KOPT-K1 (cell line): ENCODE measurements around the gene NDUFA1.
"Not testable (repeated sequence)": the region's sequence is repeated elsewhere in the genome, so short reads cannot be mapped to it uniquely, and the experiment has no call there.

Source experiments
- H3K27ac ChIP-seq: fragments of 200-600 bp; sonication (generic); 2 replicates; pipeline ENCODE4 v1.5.1; 2016; ENCODE audit warnings: antibody characterized with exemption, mild to moderate bottlenecking, low read depth, low read length; ENCODE audit not compliant: poor library complexity, severe bottlenecking
- H3K36me3 ChIP-seq: fragments of 200-600 bp; sonication (generic); 2 replicates; pipeline ENCODE4 v1.5.1; 2017; ENCODE audit warnings: antibody characterized with exemption, mild to moderate bottlenecking, low read length, moderate library complexity; ENCODE audit not compliant: insufficient read depth
- H3K9me3 ChIP-seq: fragments of 200-600 bp; sonication (generic); 2 replicates; pipeline ENCODE4 v1.5.1; 2017; ENCODE audit warnings: antibody characterized with exemption, low read length, mild to moderate bottlenecking; ENCODE audit not compliant: insufficient read depth, poor library complexity, severe bottlenecking

The NDUFA1 gene

DNA sequence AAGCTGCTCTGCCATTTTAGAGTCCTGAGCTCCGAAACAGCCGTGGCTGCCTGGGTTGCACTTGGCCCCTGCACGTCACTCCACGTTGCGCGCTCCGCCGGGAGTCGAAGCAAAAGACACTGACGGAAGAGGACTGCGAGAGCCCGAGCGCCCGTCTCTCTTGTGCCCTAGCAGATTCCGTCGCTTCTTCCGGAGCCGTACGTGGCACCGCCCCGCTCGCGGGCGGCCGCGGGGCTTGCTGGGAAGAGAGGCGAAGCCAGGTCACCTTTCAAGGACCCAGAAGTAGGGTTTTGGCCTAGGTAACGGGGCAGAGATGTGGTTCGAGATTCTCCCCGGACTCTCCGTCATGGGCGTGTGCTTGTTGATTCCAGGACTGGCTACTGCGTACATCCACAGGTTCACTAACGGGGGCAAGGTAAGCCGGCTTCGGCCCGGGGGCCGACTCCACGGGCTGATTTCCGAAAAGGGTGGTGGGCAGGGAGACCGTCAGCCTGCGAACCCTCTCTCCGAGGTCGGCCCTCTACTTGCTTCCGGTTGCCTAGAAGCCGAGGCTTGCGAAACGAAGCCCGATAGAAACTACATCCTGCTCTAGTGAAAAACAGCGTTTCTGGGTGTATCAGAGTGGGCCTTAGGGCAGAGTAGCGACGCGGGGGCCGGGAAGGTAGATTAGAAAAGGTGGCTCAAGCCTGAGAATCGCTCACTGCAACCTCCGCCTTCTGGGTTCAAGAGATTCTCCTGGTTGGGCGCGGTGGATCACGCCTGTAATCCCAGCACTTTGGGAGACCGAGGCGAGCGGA, at the start of gene NDUFA1, which contains the start of gene RNF113A:
Gene NDUFA1 (plus strand): TSS at position 234 of the 797 bp plus-strand sequence. CDS start 80 bp downstream, at position 314.
Gene RNF113A (minus strand): TSS at position 135 of the 797 bp plus-strand sequence. CDS start 120 bp downstream, at position 15.
- Histone ChIP-seq H3K36me3 (peaks cover 24% of the 10 kb centered on the region), H3K27ac (peak within 1 kb of the TSS; percentile 87), H3K9me3 (no peaks in the 10 kb centered on the region)

DNA sequence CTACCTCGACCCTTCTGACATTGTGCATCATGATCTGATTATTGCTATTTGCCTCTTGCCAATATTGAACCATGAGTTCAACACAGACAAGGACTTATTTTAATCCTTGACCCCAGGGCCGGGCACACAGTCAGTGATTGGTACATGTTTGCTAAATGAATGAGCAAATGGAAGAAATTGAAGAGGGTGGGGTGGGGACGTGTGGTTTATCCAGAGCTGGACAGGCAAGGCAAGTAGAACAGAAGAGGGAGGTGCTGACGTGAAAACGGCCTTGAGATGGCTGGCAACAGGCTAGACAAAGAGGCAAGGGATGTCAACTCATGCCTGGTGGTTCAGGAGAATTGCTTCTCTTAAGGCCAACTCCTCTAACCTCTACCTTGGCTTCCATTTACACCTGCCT, 47.4 kb upstream of the NDUFA1 start:
- H3K36me3 ChIP-seq, H3K27ac ChIP-seq, H3K9me3 ChIP-seq: not testable (repeated sequence)

DNA sequence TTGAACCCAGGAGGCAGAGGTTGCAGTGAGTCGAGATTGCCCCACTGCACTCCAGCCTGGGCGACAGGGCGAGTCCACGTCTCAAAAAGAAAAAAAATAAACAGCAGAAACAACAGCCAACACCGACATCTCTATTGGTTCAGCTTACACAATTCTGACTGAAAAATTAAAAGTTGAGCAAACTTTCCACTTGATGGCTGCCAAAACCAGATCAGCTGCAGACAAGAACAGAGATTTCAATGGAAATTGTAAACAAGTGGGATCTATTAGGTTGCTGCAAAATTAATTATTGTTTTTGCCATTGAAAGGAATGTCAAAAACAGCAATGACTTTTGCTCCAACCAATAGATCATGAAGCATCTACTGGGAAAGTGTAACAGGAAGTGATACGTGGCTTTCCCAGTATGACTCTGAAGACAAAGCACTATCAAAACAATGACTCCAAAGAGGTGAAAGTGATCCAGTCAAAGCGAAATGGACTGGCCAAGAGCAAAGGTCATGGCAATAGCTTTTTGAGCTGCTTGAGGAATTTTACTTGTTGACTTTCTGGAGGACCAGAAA, 45.2 kb upstream of the NDUFA1 start:
- Histone ChIP-seq H3K27ac (no peak overlapping the region), H3K36me3 (peaks cover 19% of the 10 kb centered on the region; the same call in 1 of the 2 replicates)

DNA sequence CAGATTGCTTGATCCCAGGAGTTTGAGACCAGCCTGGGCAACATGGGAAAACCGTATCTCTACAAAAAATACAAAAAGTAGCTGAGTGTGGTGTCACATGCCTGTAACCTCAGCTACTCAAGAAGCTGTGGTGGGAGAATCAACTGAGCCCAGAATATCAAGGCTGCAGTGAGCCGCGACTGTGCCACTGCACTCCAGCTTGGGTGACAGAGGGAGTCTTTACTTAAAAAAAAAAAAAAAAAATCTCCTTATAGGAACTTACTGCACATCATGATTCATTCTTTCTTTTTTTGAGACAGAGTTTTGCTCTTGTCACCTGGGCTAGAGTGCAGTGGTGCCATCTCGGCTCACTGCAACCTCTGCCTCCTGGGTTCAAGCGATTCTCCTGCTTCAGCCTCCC, 43.2 kb upstream of the NDUFA1 start:
- Histone ChIP-seq H3K27ac (no peak overlapping the region), H3K36me3 (peaks cover 33% of the 10 kb centered on the region; the same call in 1 of the 2 replicates), H3K9me3 (no peaks in the 10 kb centered on the region)

More for the DNA sequence above, 45.2 kb upstream of the NDUFA1 start:
- no peaks in the 10 kb centered on the region for H3K9me3 ChIP-seq

DNA sequence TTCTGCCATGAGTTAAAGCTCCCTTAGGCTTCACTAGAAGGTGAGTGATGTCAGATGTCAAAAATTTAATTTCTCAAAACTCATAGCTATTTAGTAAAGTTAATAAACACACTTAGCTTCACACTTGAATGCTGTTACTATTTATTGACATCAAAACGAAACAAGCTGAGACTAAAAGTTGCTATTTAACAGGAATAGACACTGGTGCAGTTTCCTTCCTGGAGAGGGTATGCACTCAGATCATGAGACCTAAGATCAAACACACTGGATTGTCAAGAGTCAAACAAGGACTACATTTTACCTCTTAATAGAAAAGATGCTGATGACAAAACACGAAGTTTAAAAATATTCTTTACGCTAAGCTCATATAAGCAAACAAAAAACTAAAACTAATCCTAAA, 37.7 kb upstream of the NDUFA1 start:
- H3K27ac ChIP-seq = no peak overlapping the region
- no peaks in the 10 kb centered on the region for H3K9me3 ChIP-seq
- H3K36me3 ChIP-seq = peaks cover 78% of the 10 kb centered on the region

DNA sequence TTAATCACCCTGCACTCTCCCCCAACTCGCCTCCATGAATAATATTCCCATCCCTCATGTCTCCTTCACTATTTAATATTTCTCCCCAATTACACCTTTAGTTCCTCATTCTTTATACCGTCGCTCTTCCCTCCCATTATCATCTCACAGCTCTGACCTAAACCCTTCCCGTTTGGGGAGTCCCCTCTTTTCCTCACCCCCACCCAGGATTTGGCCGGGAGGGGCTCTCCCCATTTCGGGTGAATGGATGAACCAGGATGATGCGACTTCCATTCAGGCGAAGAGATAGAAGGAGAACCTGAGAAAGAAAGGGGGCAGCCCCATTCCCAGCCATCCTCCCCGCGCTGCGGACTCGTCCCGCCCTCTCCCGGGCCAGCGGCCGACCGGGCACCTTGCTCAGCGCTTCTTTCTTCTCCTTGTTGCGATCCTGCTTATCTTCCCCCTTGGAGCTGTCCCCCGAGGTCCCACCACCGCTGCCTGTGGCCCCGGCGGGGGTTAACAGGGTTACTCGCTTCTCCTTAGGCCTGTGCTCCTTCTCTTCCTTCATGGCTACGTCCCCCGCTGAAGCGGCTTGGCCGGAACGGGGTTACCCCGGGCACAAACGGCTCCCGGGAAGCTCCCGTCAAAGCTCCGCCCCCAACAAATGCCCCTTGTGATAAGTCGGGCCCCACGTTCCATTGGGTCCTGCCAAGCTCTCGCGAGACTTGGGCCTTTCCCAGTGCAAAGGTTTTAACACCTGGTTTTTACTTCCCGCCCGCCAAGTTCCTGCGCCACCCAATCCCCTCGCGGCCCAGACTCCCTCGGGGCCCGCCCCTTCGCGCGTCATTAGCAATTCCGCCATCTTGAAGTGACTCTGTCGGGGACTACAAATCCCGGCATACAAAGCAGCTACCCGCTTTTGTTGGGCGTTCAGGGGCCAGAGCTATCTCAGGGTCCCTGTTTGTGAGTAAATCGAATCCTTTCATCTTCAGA, 19.0 kb upstream of the NDUFA1 start, which contains the start of gene UPF3B:
Gene UPF3B (minus strand): TSS at position 582 of the 972 bp plus-strand sequence. CDS start 35 bp downstream, at position 547.
- H3K27ac ChIP-seq = peak within 1 kb of the TSS; percentile 79
- H3K36me3 ChIP-seq = peaks cover 38% of the 10 kb centered on the region
- no peaks in the 10 kb centered on the region for H3K9me3 ChIP-seq

DNA sequence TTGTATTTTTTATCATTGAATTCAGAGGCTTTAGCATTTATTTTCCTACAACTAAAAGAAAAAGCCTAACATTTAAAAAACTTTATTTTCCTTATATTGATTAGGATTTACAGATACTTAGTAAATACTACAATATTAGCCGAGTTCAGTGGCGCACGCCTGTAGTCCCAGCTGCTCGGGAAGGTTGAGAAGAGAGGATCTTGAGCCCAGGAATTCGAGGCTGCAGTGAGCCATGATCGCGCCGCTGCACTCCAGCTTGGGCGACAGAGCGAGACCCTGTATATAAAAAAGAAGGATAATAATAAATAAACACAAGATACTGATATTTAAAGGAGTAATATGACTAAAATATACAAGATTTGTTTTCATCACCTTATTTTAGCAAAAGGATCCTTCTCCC, 18.2 kb upstream of the NDUFA1 start:
- peak overlapping the region; percentile 45 for H3K27ac ChIP-seq
- H3K36me3 ChIP-seq = peaks cover 31% of the 10 kb centered on the region
- H3K9me3 ChIP-seq = no peaks in the 10 kb centered on the region

DNA sequence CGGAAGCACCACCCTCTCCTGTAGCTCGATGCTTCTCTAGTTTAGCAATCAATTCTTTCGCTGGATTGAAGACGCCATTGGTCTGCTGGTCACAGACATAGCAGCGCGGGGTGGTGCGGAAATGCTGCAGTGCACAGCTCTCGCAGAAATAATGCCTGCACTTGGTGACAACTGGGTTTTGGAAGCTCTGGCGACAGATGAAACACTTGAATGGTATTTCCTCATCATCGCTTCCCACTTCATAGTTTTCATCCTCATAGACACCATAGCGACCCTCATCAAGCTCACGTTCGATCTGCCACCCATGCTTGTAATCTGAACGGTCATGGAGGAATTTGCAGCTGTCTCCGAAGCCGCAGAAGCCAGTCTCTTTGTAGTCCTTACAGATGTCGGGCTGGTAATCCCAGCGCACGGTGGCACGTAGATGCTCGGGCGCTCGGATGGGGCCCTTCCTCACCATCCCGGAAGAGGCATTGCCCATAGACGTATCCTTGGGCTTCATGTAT, 953 bp upstream of the NDUFA1 start:
- Histone ChIP-seq H3K36me3 (peaks cover 14% of the 10 kb centered on the region), H3K27ac (peak overlapping the region; percentile 87), H3K9me3 (no peaks in the 10 kb centered on the region)

DNA sequence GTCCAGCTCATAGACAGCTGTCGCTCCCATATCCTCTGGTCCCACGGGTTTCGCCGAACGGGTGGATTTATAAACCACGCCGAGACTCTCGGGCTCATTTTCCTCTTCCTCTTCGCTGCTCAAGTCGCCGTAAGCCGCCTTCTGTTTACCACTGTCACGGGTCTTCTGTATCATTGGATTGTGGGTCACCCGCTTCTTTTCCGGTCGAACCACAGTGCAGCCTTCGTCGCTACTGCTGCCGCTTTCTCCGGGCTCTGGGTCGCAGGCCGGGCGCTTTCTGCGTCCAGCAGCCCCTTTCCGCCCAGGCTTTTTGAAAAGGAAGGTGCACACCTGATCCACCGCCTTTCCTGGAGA, 410 bp upstream of the NDUFA1 start:
- peaks cover 20% of the 10 kb centered on the region for H3K36me3 ChIP-seq
- H3K27ac ChIP-seq = peak overlapping the region; percentile 87
- no peaks in the 10 kb centered on the region for H3K9me3 ChIP-seq

DNA sequence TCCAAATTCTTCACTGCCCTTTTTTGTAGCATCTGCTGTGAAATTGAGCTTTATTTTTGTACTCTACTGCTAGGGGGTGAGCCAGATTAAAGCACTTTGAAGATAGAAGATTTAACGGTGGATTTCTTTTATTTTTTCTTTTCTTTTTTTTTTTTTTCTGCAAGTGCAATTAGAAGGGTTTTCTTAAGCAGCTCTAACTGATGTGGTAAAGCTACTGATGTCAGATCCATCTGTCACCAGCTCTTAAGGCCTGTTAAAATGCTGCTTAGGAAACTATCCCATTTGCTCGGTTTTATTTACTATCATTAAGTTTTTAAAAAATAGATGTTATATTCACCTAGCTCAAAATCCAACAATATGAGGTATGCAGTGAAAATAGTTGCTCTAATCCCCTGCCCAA, 7.1 kb downstream of the NDUFA1 start:
- Histone ChIP-seq H3K36me3 (peaks cover 37% of the 10 kb centered on the region), H3K27ac (no peak overlapping the region), H3K9me3 (no peaks in the 10 kb centered on the region)

DNA sequence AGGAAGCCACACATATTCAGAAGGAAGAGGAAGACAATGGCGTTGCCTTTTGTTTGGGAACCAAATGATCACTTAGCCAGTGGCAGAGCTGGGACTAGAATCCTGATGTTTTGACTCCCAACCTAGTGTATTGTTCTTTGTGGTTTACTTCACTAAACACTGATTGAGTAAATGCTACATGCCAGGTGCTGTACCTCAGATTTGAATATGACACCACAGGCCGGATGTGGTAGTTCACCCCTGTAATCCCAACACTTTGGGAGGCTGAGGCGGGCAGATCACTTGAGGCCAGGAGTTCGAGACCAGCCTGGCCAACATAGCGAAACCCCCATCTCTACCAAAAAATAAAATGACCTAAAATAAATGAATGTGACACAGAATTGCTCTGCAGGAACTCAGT, 8.4 kb downstream of the NDUFA1 start:
- H3K27ac ChIP-seq = no peak overlapping the region
- no peaks in the 10 kb centered on the region for H3K9me3 ChIP-seq
- peaks cover 29% of the 10 kb centered on the region for H3K36me3 ChIP-seq

DNA sequence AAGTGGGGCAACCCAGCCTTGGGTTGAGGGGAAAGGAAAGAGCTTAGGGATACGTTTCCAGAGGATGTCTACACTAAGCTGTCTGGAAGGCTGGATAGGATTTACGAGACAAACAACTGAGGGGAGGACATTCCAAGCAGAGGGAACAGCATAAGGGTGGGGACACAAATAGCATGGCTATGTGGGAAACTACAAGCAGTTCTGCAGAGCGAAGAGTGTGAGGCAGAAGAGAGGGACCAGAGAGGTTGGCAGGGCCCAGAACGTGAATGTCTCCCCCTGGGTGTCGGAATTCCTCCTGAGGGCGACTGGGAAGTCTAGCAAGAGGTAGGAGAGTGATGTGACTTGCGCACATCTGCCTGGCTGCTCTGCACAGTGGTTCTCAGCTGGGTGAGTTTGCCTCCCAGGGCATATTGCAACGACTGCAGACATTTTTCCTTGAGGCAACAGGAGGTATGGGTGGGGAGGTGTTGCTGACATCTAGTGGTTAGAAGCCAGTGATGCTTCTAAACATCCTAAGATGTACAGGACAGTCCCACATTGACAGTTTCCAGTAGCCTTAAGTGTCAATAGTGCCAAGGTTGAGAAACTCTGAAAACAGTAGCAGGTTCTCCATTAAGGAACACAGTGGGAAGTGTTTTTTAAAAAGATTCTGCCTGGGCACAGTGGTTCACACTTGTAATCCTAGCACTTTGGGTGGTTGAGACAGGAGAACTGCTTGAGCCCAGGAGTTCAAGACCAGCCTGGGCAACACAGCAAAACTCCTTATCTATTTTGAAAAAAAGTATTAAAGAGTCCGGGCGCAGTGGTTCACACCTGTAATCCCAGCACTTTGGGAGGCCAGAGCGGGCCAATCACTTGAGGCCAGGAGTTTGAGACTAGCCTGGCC, 9.2 kb downstream of the NDUFA1 start:
- no peaks in the 10 kb centered on the region for H3K9me3 ChIP-seq
- peaks cover 22% of the 10 kb centered on the region for H3K36me3 ChIP-seq
- no peak overlapping the region for H3K27ac ChIP-seq

DNA sequence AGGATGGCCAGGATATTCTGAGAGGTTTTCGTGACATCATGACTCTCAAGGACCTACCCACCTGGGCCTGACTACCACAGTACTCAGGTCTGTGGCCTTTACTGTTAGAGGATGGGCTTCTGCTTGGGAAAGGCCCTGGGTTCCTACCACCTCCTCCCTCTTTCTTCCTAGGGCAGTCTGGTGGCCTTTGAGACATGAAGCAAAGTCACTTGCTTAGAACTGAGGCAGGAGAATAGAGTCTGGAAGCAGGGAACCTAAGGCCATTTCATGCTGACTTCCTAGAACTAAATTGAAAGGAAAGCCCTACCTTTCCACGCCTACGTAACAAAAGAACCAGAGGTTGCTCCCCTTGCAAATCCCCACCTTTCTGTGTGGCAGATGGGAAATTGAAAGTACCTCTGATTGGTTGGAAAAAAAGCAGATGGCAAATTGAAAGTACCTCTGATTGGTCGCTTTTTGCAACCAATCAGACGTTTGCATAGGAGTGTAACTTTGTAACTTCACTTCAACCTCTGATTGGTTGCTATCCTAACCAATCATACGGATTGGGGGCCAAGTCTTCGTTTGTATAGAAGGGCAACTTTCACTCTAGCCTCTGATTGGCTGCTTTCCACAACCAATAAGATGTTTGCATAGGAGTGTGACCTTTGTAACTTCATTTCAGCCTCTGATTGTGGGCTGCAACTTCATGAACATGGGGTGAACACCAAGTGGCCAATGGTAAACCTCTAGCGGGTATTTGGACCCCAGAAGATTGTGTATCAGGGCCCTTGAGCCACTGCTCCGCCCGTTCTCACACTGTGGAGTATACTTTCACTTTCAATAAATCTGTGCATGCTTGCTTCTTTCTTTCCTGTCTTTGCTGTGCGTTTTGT, 14.2 kb downstream of the NDUFA1 start:
- H3K36me3 ChIP-seq = no peaks in the 10 kb centered on the region
- no peaks in the 10 kb centered on the region for H3K9me3 ChIP-seq
- H3K27ac ChIP-seq = no peak overlapping the region
